ENCODE results near the gene ITGA2B.

ITGA2B gene

GRCh38 chr17:44363613-44364159, 25.8 kb downstream of the ITGA2B start, which contains the start of gene FAM171A2:
Gene FAM171A2 (minus strand): TSS chr17:44363853. CDS start chr17:44363714, 139 bp downstream.
- TF ChIP-seq GATA2 (IDR thresholded peaks at IDR 0.05; ENCODE audit: low read depth, low read length) (no peak), GATA3 (IDR thresholded peaks at IDR 0.05; ENCODE audit: low read depth, low read length) (no peak)

- TF ChIP-seq GATA2 (IDR thresholded peaks at IDR 0.05; ENCODE audit: low read depth, low read length) (no peak), GATA3 (IDR thresholded peaks at IDR 0.05; ENCODE audit: low read depth, low read length) (no peak)
Observed at GRCh38 chr17:44362949-44363612, 26.4 kb downstream of the ITGA2B start.

DNA sequence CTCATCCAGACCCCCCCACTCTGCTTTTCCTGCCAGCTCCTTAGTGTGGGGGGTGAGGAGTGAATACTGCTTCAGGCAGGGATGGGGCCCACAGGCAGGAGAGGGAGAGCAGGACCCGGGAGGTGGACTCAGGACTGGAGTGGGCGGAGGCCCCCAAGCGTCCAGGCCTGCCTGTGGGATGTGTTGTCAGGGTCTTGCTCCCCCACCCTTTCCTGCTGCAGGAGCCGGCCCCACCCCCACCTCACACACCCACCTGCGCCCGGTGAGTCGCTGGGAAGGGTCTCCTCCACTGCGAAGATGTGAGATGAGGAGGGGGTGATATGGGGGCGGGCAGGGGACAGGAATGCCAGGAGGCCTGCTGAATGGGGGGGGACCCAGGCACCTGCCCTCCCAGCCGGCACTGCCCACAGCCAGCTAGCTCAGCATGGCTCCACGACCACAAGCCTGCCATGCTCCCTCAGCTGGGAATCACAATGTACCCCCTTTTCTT, 26.9 kb downstream of the ITGA2B start:
- TF ChIP-seq GATA2 (IDR thresholded peaks at IDR 0.05; ENCODE audit: low read depth, low read length) (no peak), GATA3 (IDR thresholded peaks at IDR 0.05; ENCODE audit: low read depth, low read length) (no peak)

DNA sequence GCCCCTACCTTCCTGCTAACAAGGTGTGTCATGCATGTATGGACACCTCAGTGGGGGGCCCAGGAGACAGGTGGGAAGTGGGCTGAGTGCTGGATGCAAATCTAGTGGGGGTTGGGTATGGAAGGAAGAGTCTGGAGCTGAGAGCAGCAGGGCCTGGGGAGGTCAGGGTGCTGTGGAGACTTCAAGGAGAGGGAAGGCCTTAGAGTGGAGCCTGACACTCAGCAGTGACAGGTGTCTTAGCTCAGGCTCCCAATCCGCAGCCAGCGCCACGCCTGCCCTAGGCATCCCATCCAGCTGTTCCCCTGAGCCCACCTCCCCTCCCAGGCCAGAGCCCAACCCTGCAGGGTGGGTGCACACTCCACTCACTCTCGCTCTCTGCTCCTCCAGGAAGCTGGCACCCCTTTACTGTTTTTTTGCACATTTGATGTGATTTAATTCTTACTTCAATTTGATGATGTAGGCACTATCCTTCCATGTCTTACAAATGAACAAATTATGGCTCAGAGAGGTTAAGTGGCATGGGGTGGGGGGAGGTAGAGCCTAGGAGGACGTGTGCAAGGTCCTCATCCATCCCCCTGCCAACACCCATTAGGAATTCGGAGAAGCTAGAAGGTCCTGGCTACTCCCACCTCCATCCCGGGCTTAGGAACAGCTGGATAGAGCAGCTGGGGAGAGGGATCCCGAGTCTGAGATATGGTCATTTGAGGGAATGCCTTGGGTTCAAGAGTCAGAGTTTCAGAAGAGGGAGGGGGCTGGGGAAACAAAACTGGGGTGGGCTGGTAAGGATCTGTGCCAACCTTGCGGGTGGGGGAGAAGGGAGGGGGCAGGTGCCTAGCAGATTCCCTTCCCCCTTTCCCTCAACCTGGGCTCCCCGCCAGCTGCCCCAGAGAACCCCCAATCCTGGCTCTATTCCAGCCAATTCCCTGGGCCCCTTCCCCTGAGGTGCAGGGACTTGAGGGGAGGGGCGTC, 27.9 kb downstream of the ITGA2B start:
- no peak for TF ChIP-seq GATA2 (IDR thresholded peaks at IDR 0.05; ENCODE audit: low read depth, low read length)
- no peak for TF ChIP-seq GATA3 (IDR thresholded peaks at IDR 0.05; ENCODE audit: low read depth, low read length)

DNA sequence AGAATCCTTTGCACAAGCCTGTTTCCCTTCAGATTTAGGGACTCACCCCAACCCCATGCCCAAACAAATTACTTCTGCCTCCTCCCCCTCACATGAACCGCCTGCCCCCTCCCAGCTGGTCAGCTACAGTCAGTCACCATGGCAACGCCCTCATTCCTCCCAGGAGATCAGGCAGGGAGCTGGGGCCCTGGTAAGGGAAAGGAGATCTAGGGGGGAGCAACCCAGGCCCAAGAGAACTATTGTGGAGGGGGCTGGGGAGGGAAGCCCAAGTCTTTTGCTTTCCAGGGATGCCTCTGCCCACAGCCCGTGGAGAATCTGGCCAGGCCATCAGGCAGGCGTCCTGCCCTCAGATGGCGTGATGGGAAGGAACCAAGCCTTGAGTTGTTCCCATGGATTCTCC, 28.6 kb downstream of the ITGA2B start:
- TF ChIP-seq GATA3 (IDR thresholded peaks at IDR 0.05; ENCODE audit: low read depth, low read length) (no peak), GATA2 (IDR thresholded peaks at IDR 0.05; ENCODE audit: low read depth, low read length) (no peak)

DNA sequence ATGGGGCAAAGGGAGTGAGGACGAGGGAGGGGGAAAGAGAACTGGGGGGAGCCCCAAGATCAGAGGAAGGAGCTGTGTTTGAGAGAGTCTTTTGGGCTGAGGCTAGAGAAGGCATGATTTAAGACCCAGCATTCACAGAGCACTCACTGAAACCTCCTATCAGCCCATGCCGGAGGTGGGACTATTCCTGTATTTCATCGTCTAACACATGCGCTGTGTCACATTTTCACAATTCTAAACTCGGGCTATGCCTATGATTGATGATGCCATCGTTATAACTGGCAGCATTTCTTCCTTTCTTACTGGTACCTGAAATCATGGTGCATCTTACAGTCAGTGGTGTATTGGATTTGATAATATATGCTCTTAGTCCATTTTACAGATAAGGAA, 29.3 kb downstream of the ITGA2B start:
- no peak for TF ChIP-seq GATA3 (IDR thresholded peaks at IDR 0.05; ENCODE audit: low read depth, low read length)
- no peak for TF ChIP-seq GATA2 (IDR thresholded peaks at IDR 0.05; ENCODE audit: low read depth, low read length)

GRCh38 chr17:44359458-44360143, 29.8 kb downstream of the ITGA2B start:
- no peak for TF ChIP-seq GATA2 (IDR thresholded peaks at IDR 0.05; ENCODE audit: low read depth, low read length)
- TF ChIP-seq GATA3 (IDR thresholded peaks at IDR 0.05; ENCODE audit: low read depth, low read length), result no peak

DNA sequence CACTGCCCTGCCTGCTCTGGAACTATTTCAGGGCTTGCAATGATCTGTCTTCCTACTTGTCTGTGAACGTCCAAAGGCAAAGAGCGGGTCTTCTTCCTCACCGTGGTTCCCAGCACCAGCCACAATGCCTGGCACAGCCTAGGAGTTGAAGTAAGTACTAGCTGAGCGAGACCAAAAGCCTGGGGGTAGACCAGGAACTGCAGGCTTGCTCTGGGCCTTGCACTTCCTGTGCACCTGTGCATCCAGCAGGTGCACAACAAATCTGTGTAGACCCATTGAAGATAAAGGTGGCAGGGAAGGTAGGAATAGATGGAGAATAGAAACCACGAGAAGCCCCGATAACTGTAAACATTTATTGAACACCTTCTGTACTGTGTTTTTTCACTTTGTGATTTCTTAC, 30.4 kb downstream of the ITGA2B start:
- no peak for TF ChIP-seq GATA2 (IDR thresholded peaks at IDR 0.05; ENCODE audit: low read depth, low read length)
- no peak for TF ChIP-seq GATA3 (IDR thresholded peaks at IDR 0.05; ENCODE audit: low read depth, low read length)

- TF ChIP-seq GATA3 (IDR thresholded peaks at IDR 0.05; ENCODE audit: low read depth, low read length) (no peak), GATA2 (IDR thresholded peaks at IDR 0.05; ENCODE audit: low read depth, low read length) (no peak)
Observed at GRCh38 chr17:44358066-44358465, 31.4 kb downstream of the ITGA2B start.

DNA sequence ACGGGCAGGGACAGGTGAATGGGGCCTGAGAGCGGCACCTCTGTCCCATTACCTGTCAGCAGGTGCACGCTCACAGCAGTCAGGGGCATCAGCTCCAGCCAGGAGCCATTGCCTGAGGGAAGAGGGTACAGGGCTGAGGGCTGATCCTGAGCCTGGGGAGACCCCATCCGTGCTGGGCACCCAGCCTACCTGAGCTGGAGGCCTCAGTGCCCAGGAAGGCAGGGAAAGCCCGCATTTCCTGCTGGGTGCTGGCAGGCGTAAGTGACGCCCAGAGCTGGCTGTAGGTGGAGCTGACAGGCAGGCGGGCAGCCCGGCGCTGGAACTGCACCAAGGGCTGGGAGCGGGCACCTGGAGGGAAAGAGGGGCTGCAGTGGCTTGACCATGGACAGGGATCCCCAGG, 33.2 kb downstream of the ITGA2B start:
- TF ChIP-seq GATA3 (IDR thresholded peaks at IDR 0.05; ENCODE audit: low read depth, low read length) (no peak), GATA2 (IDR thresholded peaks at IDR 0.05; ENCODE audit: low read depth, low read length) (no peak)

- TF ChIP-seq GATA2 (IDR thresholded peaks at IDR 0.05; ENCODE audit: low read depth, low read length) (no peak), GATA3 (IDR thresholded peaks at IDR 0.05; ENCODE audit: low read depth, low read length) (no peak)
Observed at GRCh38 chr17:44355642-44356099, 33.8 kb downstream of the ITGA2B start.

- no peak for TF ChIP-seq GATA2 (IDR thresholded peaks at IDR 0.05; ENCODE audit: low read depth, low read length)
- no peak for TF ChIP-seq GATA3 (IDR thresholded peaks at IDR 0.05; ENCODE audit: low read depth, low read length)
Observed at GRCh38 chr17:44354582-44355561, 34.6 kb downstream of the ITGA2B start.

All from SH-SY5Y (cell line).